OCI-LY3 (cell line): ENCODE measurements around the gene CTDSP1.

Experiments used
- H2AFZ ChIP-seq: fragments of 200-600, 300-600 bp; shearing (Covaris generic); 2 replicates; pipeline ENCODE4 v1.6.0; 2014; ENCODE audit warnings: antibody characterized with exemption, low read depth, low read length
- H3K27ac ChIP-seq: fragments of 200-600, 300-600 bp; sonication (generic); 2 replicates; pipeline ENCODE4 v1.5.1; 2014; ENCODE audit warnings: mild to moderate bottlenecking, low read length, moderate library complexity, mixed read lengths
- H3K27me3 ChIP-seq: fragments of 200-600, 300-600 bp; sonication (generic); 2 replicates; pipeline ENCODE4 v1.6.1; 2014; ENCODE audit warnings: low read depth, low read length, mixed read lengths
- H3K36me3 ChIP-seq: fragments of 200-600, 300-600 bp; sonication (generic); replicated peaks from 2 replicates; pipeline ENCODE3; 2014; ENCODE audit warnings: low read depth, low read length, mixed read lengths
- H3K4me1 ChIP-seq: fragments of 300-600, 200-600 bp; sonication (generic); 2 replicates; pipeline ENCODE4 v1.6.1; 2014; ENCODE audit warnings: low read length, mixed read lengths
- H3K4me2 ChIP-seq: fragments of 200-600, 300-600 bp; sonication (generic); 2 replicates; pipeline ENCODE4 v1.6.1; 2014; ENCODE audit warnings: low read length, mixed read lengths
- H3K4me3 ChIP-seq: fragments of 300-600, 200-600 bp; sonication (generic); 2 replicates; pipeline ENCODE4 v1.5.1; 2014; ENCODE audit warnings: antibody characterized with exemption, mild to moderate bottlenecking, low read length, moderate library complexity
- H3K79me2 ChIP-seq: fragments of 300-600, 200-600 bp; shearing (Covaris generic); 2 replicates; pipeline ENCODE4 v1.6.1; 2014; ENCODE audit warnings: mild to moderate bottlenecking, low read length, mixed read lengths
- H3K9ac ChIP-seq: fragments of 300-600, 200-600 bp; shearing (Covaris generic); 2 replicates; pipeline ENCODE4 v1.6.0; 2014; ENCODE audit warnings: mild to moderate bottlenecking, low read length, moderate library complexity
- H3K9me3 ChIP-seq: fragments of 200-600, 300-600 bp; shearing (Covaris generic); 2 replicates; pipeline ENCODE4 v1.6.1; 2014; ENCODE audit warnings: low read length, mixed read lengths; ENCODE audit not compliant: insufficient read depth
- H4K20me1 ChIP-seq: fragments of 200-600, 300-600 bp; sonication (generic); 2 replicates; pipeline ENCODE4 v1.6.1; 2016; ENCODE audit warnings: low read length, mixed read lengths; ENCODE audit not compliant: insufficient read depth
- EZH2phosphoT487 ChIP-seq: fragments of 200-600 bp; shearing (Covaris generic); IDR thresholded peaks from 2 replicates; pipeline ENCODE4 v1.6.1; 2018; ENCODE audit warnings: antibody characterized with exemption, mixed run types, low read depth
- TF ChIP-seq, protein P1 (sequence below): fragments of 200-600, 300-600 bp; sonication (generic); IDR thresholded peaks from 2 replicates; pipeline ENCODE4 v1.5.1; 2014; ENCODE audit warnings: antibody characterized with exemption, low read length, low read depth

The CTDSP1 gene

DNA sequence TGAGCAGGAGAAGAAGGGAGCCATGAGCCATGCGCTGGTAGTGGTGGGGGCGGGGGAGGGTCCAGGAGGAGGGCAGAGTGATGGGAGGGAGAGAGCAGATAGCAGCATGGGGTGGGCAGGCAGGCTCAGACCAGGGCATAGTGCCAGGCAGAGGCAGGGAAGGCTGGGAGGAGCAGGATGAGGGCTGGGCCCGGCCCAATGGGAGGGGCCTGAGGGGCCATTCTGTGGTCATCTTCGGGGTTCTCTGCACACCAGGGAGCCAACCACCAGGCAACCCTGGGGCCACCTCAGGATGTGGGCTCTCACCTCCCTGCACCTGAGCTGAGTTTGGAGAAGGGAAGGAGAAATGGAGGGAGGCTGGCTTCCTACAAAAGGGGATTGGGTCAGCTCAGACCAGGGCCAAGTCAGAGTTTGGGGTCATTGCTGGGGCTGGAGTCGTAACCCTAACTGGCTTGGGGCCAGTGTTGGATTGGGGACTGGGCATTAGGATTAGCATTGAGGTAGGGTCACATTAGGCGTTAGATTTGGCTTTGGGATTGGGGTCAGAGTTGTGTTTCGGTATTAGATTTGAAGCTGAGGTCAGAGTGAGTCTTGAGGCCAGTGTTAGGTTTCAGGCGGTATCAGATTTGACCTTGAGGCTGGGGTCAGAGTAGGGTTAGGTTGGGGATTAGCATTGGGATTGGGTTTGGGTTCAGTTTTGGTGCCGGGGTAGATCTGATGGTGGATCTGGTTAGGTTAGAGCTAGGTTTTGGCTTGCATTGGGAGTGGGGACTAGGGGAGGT is 30.4 kb downstream of the CTDSP1 start:
- H3K4me2 ChIP-seq = no peak overlapping the region
- no peaks in the 10 kb centered on the region for H3K36me3 ChIP-seq
- no peaks in the 10 kb centered on the region for H3K4me1 ChIP-seq
- no peak overlapping the region for H2AFZ ChIP-seq
- no peak overlapping the region for H3K27ac ChIP-seq
- H3K79me2 ChIP-seq = no peaks in the 10 kb centered on the region
- no peak for TF ChIP-seq EZH2phosphoT487
- TF ChIP-seq, protein P1, sequence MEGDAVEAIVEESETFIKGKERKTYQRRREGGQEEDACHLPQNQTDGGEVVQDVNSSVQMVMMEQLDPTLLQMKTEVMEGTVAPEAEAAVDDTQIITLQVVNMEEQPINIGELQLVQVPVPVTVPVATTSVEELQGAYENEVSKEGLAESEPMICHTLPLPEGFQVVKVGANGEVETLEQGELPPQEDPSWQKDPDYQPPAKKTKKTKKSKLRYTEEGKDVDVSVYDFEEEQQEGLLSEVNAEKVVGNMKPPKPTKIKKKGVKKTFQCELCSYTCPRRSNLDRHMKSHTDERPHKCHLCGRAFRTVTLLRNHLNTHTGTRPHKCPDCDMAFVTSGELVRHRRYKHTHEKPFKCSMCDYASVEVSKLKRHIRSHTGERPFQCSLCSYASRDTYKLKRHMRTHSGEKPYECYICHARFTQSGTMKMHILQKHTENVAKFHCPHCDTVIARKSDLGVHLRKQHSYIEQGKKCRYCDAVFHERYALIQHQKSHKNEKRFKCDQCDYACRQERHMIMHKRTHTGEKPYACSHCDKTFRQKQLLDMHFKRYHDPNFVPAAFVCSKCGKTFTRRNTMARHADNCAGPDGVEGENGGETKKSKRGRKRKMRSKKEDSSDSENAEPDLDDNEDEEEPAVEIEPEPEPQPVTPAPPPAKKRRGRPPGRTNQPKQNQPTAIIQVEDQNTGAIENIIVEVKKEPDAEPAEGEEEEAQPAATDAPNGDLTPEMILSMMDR = no peak
- no peaks in the 10 kb centered on the region for H3K27me3 ChIP-seq
- H3K9ac ChIP-seq = no peak overlapping the region
- H3K4me3 ChIP-seq = no peak overlapping the region
- no peaks in the 10 kb centered on the region for H4K20me1 ChIP-seq
- no peaks in the 10 kb centered on the region for H3K9me3 ChIP-seq

DNA sequence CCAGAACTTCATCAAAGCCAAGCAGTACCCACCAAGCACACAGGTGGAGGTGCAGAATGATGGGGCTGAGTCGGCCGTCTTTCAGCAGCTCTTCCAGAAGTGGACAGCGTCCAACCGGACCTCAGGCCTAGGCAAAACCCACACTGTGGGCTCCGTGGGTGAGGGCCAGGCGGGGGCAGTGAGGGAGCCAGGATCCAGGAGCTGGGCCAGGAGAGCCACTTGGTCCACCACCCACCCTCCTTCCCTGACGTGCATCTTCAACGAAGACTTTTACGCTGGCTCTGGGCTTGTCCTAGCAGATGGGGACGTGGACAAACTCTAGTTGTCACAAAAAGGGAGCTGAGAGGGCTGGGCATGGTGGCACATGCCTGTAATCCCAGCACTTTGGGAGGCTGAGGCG is 31.1 kb downstream of the CTDSP1 start:
- H3K27ac ChIP-seq = no peak overlapping the region
- no peak overlapping the region for H2AFZ ChIP-seq
- no peaks in the 10 kb centered on the region for H3K27me3 ChIP-seq
- H3K9ac ChIP-seq = no peak overlapping the region
- H3K4me2 ChIP-seq = no peak overlapping the region
- H3K36me3 ChIP-seq = no peaks in the 10 kb centered on the region
- no peaks in the 10 kb centered on the region for H3K79me2 ChIP-seq
- TF ChIP-seq, protein P1 = no peak
- TF ChIP-seq EZH2phosphoT487 = no peak
- no peaks in the 10 kb centered on the region for H4K20me1 ChIP-seq
- no peaks in the 10 kb centered on the region for H3K4me1 ChIP-seq
- H3K9me3 ChIP-seq = no peaks in the 10 kb centered on the region
- no peak overlapping the region for H3K4me3 ChIP-seq

DNA sequence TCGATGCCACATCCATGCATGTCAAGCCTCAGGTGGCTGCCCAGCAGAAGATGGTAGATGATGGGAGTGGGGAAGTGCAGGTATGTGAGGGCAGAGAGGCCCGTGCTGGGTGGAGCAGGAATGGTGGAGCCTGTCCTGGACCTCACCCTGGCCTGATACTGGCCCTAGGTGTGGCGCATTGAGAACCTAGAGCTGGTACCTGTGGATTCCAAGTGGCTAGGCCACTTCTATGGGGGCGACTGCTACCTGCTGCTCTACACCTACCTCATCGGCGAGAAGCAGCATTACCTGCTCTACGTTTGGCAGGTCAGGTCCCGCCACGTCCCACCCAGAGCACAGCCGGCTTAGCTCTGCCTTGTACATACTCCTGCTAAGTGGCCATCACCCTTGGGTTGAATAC is 32.2 kb downstream of the CTDSP1 start:
- Histone ChIP-seq H3K36me3 (no peaks in the 10 kb centered on the region), H3K4me3 (no peak overlapping the region), H3K9me3 (no peaks in the 10 kb centered on the region), H3K9ac (no peak overlapping the region), H3K4me1 (no peaks in the 10 kb centered on the region), H3K27ac (no peak overlapping the region), H2AFZ (no peak overlapping the region), H4K20me1 (no peaks in the 10 kb centered on the region), H3K27me3 (no peaks in the 10 kb centered on the region), H3K79me2 (no peaks in the 10 kb centered on the region), H3K4me2 (no peak overlapping the region)
- TF ChIP-seq, protein P1 = no peak
- no peak for TF ChIP-seq EZH2phosphoT487

DNA sequence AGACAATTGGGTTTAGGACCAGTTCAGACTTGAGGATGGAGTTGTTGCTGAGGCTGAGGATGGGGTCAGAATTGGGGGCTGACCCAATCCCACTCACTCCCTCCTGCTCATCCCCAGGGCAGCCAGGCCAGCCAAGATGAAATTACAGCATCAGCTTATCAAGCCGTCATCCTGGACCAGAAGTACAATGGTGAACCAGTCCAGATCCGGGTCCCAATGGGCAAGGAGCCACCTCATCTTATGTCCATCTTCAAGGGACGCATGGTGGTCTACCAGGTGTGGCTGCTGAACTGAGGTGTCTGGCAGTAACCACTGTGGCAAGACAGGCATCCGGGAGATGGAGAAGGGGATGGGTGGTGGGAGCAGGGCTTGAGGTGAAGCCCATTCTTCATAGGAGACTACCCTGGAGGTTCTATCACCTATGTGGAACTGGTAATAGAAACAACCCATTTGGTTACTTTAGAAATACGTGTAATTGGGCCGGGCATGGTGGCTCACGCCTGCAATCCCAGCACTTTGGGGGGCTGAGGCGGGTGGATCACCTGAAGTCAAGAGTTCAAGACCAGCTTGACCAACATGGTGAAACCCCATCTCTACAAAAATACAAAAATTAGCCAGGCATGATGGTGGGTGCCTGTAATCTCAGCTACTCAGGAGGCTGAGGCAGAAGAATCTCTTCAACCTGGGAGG is 33.2 kb downstream of the CTDSP1 start:
- no peak overlapping the region for H3K4me3 ChIP-seq
- no peaks in the 10 kb centered on the region for H3K27me3 ChIP-seq
- no peak overlapping the region for H3K4me2 ChIP-seq
- H3K36me3 ChIP-seq = no peaks in the 10 kb centered on the region
- H3K9me3 ChIP-seq = no peaks in the 10 kb centered on the region
- TF ChIP-seq, protein P1 = no peak
- no peaks in the 10 kb centered on the region for H3K4me1 ChIP-seq
- no peak overlapping the region for H2AFZ ChIP-seq
- no peaks in the 10 kb centered on the region for H4K20me1 ChIP-seq
- no peak overlapping the region for H3K9ac ChIP-seq
- no peak overlapping the region for H3K27ac ChIP-seq
- H3K79me2 ChIP-seq = no peaks in the 10 kb centered on the region
